Measurements from ENCODE around the gene CEND1. TPM values are rescaled to one million over a fixed set of nuclear protein-coding genes. Genes with fewer than 3 reads are reported as not detected.

Gene CEND1
- total and polyA plus RNA-seq, 2 of the 13 experiments (the other 11 are each of a cell fraction or from before 2014, with no cell fraction given): not detected

- TF ChIP-seq TFE3 (CRISPR knock-in tag; IDR thresholded peaks at IDR 0.05) (no peak), UBTF (CRISPR knock-in tag; IDR thresholded peaks at IDR 0.05) (peak; percentile 43), ZNF333 (CRISPR knock-in tag; IDR thresholded peaks at IDR 0.05; ENCODE audit: borderline replicate concordance) (no peak), ZNF432 (CRISPR knock-in tag; IDR thresholded peaks at IDR 0.05; ENCODE audit: borderline replicate concordance) (no peak), ZBTB10 (CRISPR knock-in tag; IDR thresholded peaks at IDR 0.05; ENCODE audit: borderline replicate concordance) (0 out of 2 replicates have a peak, but pooled peaks have one; percentile 50), PCBP1 (IDR thresholded peaks at IDR 0.05; ENCODE audit: borderline replicate concordance, low read depth, low read length) (no peak), PBX2 (CRISPR knock-in tag; IDR thresholded peaks at IDR 0.05) (no peak), NR1H2 (CRISPR knock-in tag; IDR thresholded peaks at IDR 0.05; ENCODE audit: borderline replicate concordance, low read depth) (no peak), ZFY (CRISPR knock-in tag; IDR thresholded peaks at IDR 0.05) (peak; percentile 54; the same call in 1 of the 2 replicates), ELF3 (CRISPR knock-in tag; IDR thresholded peaks at IDR 0.05) (no peak), ZIK1 (CRISPR knock-in tag; IDR thresholded peaks at IDR 0.05; ENCODE audit: borderline replicate concordance, low read depth) (no peak), PRMT3 (CRISPR knock-in tag; IDR thresholded peaks at IDR 0.05; ENCODE audit: borderline replicate concordance, low read depth) (no peak), MTA1 (CRISPR knock-in tag; IDR thresholded peaks at IDR 0.05; ENCODE audit: borderline replicate concordance) (peak; percentile 35; the same call in 1 of the 2 replicates), LBX2 (CRISPR knock-in tag; IDR thresholded peaks at IDR 0.05; ENCODE audit: borderline replicate concordance) (no peak), RNF2 (conservative IDR thresholded peaks at IDR 0.05; ENCODE audit: low read depth) (0 out of 2 replicates have a peak, but pooled peaks have one; percentile 32), RFXANK (CRISPR knock-in tag; IDR thresholded peaks at IDR 0.05) (no peak), TBX2 (CRISPR knock-in tag; IDR thresholded peaks at IDR 0.05; ENCODE audit: borderline replicate concordance) (no peak), ZBTB26 (CRISPR knock-in tag; IDR thresholded peaks at IDR 0.05; ENCODE audit: borderline replicate concordance) (no peak), ZNF768 (CRISPR knock-in tag; IDR thresholded peaks at IDR 0.05) (peak; percentile 5; the same call in 1 of the 2 replicates), NFKBIZ (CRISPR knock-in tag; IDR thresholded peaks at IDR 0.05) (no peak)
Observed at GRCh38 chr11:776561-777287, 13.2 kb downstream of the CEND1 start (continued).

Data from HepG2 (cell line).